AG04450 (cell line): Measurements from ENCODE around the gene GCLC. TPM values are rescaled to one million over a fixed set of nuclear protein-coding genes. Genes with fewer than 3 reads are reported as not detected.

Experiments
- CTCF ChIA-PET: fragments of 300-600, 350-600 bp; formaldehyde crosslinking; extraction: SDS; loops from one replicate; lab custom pipeline; 2022; ENCODE audit warnings: antibody characterized with exemption, inconsistent platforms; lab: Charles Lee
- POLR2A ChIA-PET: fragments of 350-600 bp; formaldehyde crosslinking; extraction: SDS; loops from one replicate; lab custom pipeline; 2021; ENCODE audit warnings: antibody characterized with exemption, inconsistent platforms; lab: Yijun Ruan, JAX
- DNase-seq: peaks from one replicate; pipeline ENCODE4 v3.0.0-alpha.2; 2011; ENCODE audit warnings: low read depth, low spot score
- H3K27ac ChIP-seq: one replicate; pipeline ENCODE4 v1.5.1; 2012; ENCODE audit warnings: low read depth, low read length, control low read depth
- H3K27me3 ChIP-seq: one replicate; pipeline ENCODE4 v1.6.0; 2012; ENCODE audit warnings: low read length; ENCODE audit not compliant: control insufficient read depth, insufficient read depth
- H3K4me3 ChIP-seq: 2 replicates; pipeline ENCODE4 v1.5.1; 2011; ENCODE audit warnings: mild to moderate bottlenecking, low read depth, low read length, control low read depth
- H3K9me3 ChIP-seq: 2 replicates; pipeline ENCODE4 v1.5.1; 2012; ENCODE audit warnings: low read length; ENCODE audit not compliant: control insufficient read depth, insufficient read depth
- polyA plus RNA-seq: library from polyadenylated mRNA; depleted of rRNA; stranded (reverse); fragments of >200 nt; gene quantifications from 2 replicates; pipeline ENCODE4 v1.2.3, GENCODE V29; 2011
- TF ChIP-seq, protein P1 (sequence below): IDR thresholded peaks from 2 replicates; pipeline ENCODE4 v1.5.1; 2011; ENCODE audit warnings: low read depth, low read length, control low read depth, inconsistent platforms

The GCLC gene
- polyA plus RNA-seq, 1 experiment = 89.3 TPM

- TF ChIP-seq, protein P1, sequence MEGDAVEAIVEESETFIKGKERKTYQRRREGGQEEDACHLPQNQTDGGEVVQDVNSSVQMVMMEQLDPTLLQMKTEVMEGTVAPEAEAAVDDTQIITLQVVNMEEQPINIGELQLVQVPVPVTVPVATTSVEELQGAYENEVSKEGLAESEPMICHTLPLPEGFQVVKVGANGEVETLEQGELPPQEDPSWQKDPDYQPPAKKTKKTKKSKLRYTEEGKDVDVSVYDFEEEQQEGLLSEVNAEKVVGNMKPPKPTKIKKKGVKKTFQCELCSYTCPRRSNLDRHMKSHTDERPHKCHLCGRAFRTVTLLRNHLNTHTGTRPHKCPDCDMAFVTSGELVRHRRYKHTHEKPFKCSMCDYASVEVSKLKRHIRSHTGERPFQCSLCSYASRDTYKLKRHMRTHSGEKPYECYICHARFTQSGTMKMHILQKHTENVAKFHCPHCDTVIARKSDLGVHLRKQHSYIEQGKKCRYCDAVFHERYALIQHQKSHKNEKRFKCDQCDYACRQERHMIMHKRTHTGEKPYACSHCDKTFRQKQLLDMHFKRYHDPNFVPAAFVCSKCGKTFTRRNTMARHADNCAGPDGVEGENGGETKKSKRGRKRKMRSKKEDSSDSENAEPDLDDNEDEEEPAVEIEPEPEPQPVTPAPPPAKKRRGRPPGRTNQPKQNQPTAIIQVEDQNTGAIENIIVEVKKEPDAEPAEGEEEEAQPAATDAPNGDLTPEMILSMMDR = no peak
- Histone ChIP-seq H3K27ac (no peak overlapping the region), H3K4me3 (no peak overlapping the region), H3K27me3 (no peaks in the 10 kb centered on the region), H3K9me3 (no peaks in the 10 kb centered on the region)
- ChIA-PET POLR2A (no interaction called here), CTCF (interaction anchor here (1.6 to 2.1 kb wide), 3 partner anchors 13 to 228 kb away, joined by 7 to 9 read pairs (median 7); no protein-coding TSS in a partner anchor)
- no peak for DNase-seq
These were observed 44.8 kb downstream of the GCLC start for GRCh38 chr6:53500095-53500494.

DNA sequence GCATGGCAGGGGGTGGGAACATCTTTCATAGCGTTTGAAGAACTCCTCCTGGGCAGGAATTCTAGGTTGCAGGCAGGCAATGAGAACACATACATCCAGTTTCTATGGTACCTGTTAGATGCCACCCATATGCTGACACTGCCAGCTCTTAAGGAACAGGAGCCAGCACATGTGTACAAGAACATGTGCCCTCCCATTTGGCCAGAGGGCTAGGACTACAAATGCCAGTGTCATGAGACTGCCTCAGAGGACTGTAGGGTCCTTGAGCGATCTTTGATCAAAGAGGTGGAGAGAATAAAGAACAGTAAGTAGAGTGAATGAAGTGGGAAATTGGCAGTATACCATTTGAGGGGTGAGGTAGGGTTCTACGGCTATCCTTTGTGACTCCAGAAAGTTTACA is 45.8 kb downstream of the GCLC start:
- POLR2A ChIA-PET = no interaction called here
- no peak overlapping the region for H3K4me3 ChIP-seq
- no peak for DNase-seq
- TF ChIP-seq, protein P1 = no peak
- CTCF ChIA-PET = interaction anchor here (1.6 to 2.1 kb wide), 3 partner anchors 14 to 229 kb away, joined by 7 to 9 read pairs (median 7); no protein-coding TSS in a partner anchor
- H3K9me3 ChIP-seq = no peaks in the 10 kb centered on the region
- H3K27ac ChIP-seq = no peak overlapping the region
- no peaks in the 10 kb centered on the region for H3K27me3 ChIP-seq

DNA sequence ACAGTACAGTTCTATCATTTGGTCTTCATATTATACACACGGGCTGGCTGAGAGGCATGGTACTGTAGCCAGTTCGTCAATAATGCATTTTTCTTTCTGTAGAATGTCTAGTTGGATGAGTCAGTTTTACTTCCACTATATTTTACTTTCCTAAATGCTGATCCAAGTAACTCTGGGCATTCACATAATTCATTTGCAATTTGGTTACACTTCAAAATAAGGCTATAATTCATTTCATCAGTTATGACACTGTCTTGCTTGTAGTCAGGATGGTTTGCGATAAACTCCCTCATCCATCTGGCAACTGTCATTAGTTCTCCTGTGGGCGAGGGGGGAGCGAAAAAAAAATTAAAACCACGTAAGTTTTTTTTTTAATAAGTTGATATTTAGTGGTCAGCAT is 46.3 kb downstream of the GCLC start:
- Histone ChIP-seq H3K4me3 (no peak overlapping the region), H3K9me3 (no peaks in the 10 kb centered on the region), H3K27me3 (no peaks in the 10 kb centered on the region), H3K27ac (no peak overlapping the region)
- ChIA-PET POLR2A (no interaction called here), CTCF (interaction anchor here (1.6 to 2.1 kb wide), 3 partner anchors 15 to 230 kb away, joined by 7 to 9 read pairs (median 7); no protein-coding TSS in a partner anchor)
- no peak for DNase-seq
- TF ChIP-seq, protein P1 = no peak

GRCh38 chr6:53497905-53498304 is 47.0 kb downstream of the GCLC start:
- Histone ChIP-seq H3K9me3 (no peaks in the 10 kb centered on the region), H3K27ac (no peak overlapping the region), H3K27me3 (no peaks in the 10 kb centered on the region), H3K4me3 (no peak overlapping the region)
- TF ChIP-seq, protein P1 = no peak
- DNase-seq = no peak
- POLR2A ChIA-PET = interaction anchor here (3.0 kb wide), 1 partner anchor 46 kb away, joined by 19 read pairs; the partner anchor contains the start of gene GCLC
- CTCF ChIA-PET = interaction anchor here (1.4 to 6.9 kb wide), 3 partner anchors 153 to 458 kb away, joined by 6 to 541 read pairs (median 127); no protein-coding TSS in a partner anchor

GRCh38 chr6:53496797-53497375 is 48.0 kb downstream of the GCLC start:
- TF ChIP-seq, protein P1 = no peak
- POLR2A ChIA-PET = interaction anchor here (1.3 to 3.1 kb wide), 5 partner anchors 16 to 51 kb away, joined by 3 to 22 read pairs (median 10); partner anchors contain the start of gene GCLC
- Histone ChIP-seq H3K4me3 (no peak overlapping the region; the same call in 1 of the 2 replicates), H3K27me3 (no peaks in the 10 kb centered on the region), H3K27ac (peak overlapping the region; percentile 33), H3K9me3 (no peaks in the 10 kb centered on the region)
- DNase-seq = peak; percentile 78
- CTCF ChIA-PET = interaction anchor here (0.8 to 6.9 kb wide), 8 partner anchors 10 to 459 kb away, joined by 3 to 541 read pairs (median 6); partner anchors contain the start of gene GCLC
